ENCODE results near the gene PANK4. TPM values are rescaled to one million over a fixed set of nuclear protein-coding genes. Genes with fewer than 3 reads are reported as not detected.

The PANK4 gene
- total and polyA plus RNA-seq, 10 of the 15 experiments (the other 5 are each of a cell fraction or from before 2014, with no cell fraction given) = 0.35 to 38.0 (median 18.6) TPM

DNA sequence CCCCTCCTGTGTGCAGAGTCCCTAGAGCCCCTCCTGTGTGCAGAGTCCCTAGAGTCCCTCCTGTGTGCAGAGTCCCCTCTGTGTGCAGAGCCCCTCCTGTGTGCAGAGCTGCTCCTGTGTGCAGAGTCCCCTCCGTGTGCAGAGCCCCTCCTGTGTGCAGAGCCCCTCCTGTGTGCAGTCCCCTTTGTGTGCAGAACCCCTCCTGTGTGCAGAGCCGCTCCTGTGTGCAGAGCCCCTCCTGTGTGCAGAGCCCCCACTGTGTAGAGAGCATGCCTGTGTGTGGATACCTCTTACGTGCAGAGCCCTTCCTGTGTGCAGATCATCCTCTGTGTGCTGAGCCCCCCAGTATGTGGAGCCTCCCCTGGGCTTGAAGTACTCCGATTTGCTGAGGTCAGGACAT is 12.0 kb upstream of the PANK4 start:
- TF ChIP-seq MEF2B (IDR thresholded peaks at IDR 0.05; ENCODE audit: partially characterized antibody, poor library complexity, severe bottlenecking) = no peak
- TF ChIP-seq ELK1 (IDR thresholded peaks at IDR 0.05; ENCODE audit: low read depth, low read length) = no peak
- TF ChIP-seq PML (IDR thresholded peaks at IDR 0.05; ENCODE audit: low read length) = no peak
- TF ChIP-seq HDAC2 (IDR thresholded peaks at IDR 0.05) = no peak
- TF ChIP-seq GABPA (IDR thresholded peaks at IDR 0.05; ENCODE audit: low read depth) = no peak
- no peak for TF ChIP-seq LARP7 (IDR thresholded peaks at IDR 0.05)
- TF ChIP-seq WRNIP1 (IDR thresholded peaks at IDR 0.05; ENCODE audit: borderline replicate concordance, low read depth, low read length) = no peak
- no peak for TF ChIP-seq EZH2 (IDR thresholded peaks at IDR 0.05; ENCODE audit: borderline replicate concordance, control insufficient read depth, low read depth, low read length)
- TF ChIP-seq E2F8 (IDR thresholded peaks at IDR 0.05; ENCODE audit: low read depth, partially characterized antibody) = no peak
- TF ChIP-seq, protein P1, sequence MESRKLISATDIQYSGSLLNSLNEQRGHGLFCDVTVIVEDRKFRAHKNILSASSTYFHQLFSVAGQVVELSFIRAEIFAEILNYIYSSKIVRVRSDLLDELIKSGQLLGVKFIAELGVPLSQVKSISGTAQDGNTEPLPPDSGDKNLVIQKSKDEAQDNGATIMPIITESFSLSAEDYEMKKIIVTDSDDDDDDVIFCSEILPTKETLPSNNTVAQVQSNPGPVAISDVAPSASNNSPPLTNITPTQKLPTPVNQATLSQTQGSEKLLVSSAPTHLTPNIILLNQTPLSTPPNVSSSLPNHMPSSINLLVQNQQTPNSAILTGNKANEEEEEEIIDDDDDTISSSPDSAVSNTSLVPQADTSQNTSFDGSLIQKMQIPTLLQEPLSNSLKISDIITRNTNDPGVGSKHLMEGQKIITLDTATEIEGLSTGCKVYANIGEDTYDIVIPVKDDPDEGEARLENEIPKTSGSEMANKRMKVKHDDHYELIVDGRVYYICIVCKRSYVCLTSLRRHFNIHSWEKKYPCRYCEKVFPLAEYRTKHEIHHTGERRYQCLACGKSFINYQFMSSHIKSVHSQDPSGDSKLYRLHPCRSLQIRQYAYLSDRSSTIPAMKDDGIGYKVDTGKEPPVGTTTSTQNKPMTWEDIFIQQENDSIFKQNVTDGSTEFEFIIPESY (IDR thresholded peaks at IDR 0.05) = no peak
- TF ChIP-seq RFX5 (IDR thresholded peaks at IDR 0.05; ENCODE audit: low read depth, low read length) = no peak
- TF ChIP-seq RB1 (IDR thresholded peaks at IDR 0.05; ENCODE audit: borderline replicate concordance) = no peak
- TF ChIP-seq SPI1 (IDR thresholded peaks at IDR 0.05; ENCODE audit: borderline replicate concordance, insufficient read depth, low read depth, low read length) = no peak
- no peak for TF ChIP-seq CREM (IDR thresholded peaks at IDR 0.05; ENCODE audit: low read depth)
- TF ChIP-seq YY1 (IDR thresholded peaks at IDR 0.05; ENCODE audit: low read depth, low read length) = no peak
- TF ChIP-seq PRDM15 (CRISPR knock-in tag; IDR thresholded peaks at IDR 0.05) = no peak
- Histone ChIP-seq H4K20me1 (ENCODE audit: control insufficient read depth, insufficient read depth) (no peaks in the 10 kb centered on the region), H3K9me3 (replicated peaks; ENCODE audit: control insufficient read depth, insufficient read depth, low read length) (no peaks in the 10 kb centered on the region), H3K27me3 (replicated peaks in 1 of 2; ENCODE audit: control insufficient read depth in 2 of 2, insufficient read depth in 2 of 2, low read length in 1 of 2) (no peaks in the 10 kb centered on the region; a peak in 2 of 4 replicates), H3K36me3 (ENCODE audit: control insufficient read depth in 2 of 2, insufficient read depth in 2 of 2, low read length in 1 of 2) (no peaks in the 10 kb centered on the region), H3K4me3 (no peak overlapping the region), H3K4me1 (ENCODE audit: control insufficient read depth, insufficient read depth, low read length) (peaks cover 7% of the 10 kb centered on the region; the same call in 1 of the 2 replicates), H2AFZ (ENCODE audit: control insufficient read depth, low read depth, low read length) (no peak overlapping the region), H3K27ac (ENCODE audit: control insufficient read depth, insufficient read depth) (no peak overlapping the region), H3K4me2 (ENCODE audit: control insufficient read depth, insufficient read depth) (no peak overlapping the region), H3K79me2 (ENCODE audit: control insufficient read depth, insufficient read depth, low read length) (no peaks in the 10 kb centered on the region), H3K9ac (ENCODE audit: control insufficient read depth, insufficient read depth, low read length) (no peak overlapping the region)
- SMC1A ChIA-PET (ENCODE audit: uncharacterized antibody, unreplicated experiment) = no interaction called here
- 16% methylated on average over 4 of the region's 4 CpGs for WGBS (ENCODE audit: insufficient coverage, insufficient replicate concordance, low lambda C conversion rate, missing lambda C conversion rate)
- intact Hi-C loops (cut with micrococcal nuclease; ENCODE audit: unreplicated experiment) = no loop called here
- POLR2A ChIA-PET = no interaction called here
- RAD21 ChIA-PET (ENCODE audit: unreplicated experiment) = no interaction called here
- no peak for ATAC-seq
- DNase-seq (ENCODE audit: low read depth, low spot score) = no peak
- in situ Hi-C loops (cut with MboI) = no loop called here
- BruUV-seq (replicated peaks) = no TSS peak
- FAIRE-seq = no peak
- CTCF ChIA-PET = no interaction called here

Measured in GM12878 (cell line).